Ureter (tissue), 1 donor: ENCODE results near the gene CDRT4. TPM values are rescaled to one million over a fixed set of nuclear protein-coding genes. Genes with fewer than 3 reads are reported as not detected.

ENCODE experiments used
- DNase-seq: peaks from one replicate; pipeline ENCODE4 v3.0.0-alpha.2; 2020; ENCODE audit warnings: low spot score
- total RNA-seq: library from RNA; stranded (reverse); gene quantifications from one replicate; pipeline ENCODE4 v1.2.4, GENCODE V29; 2023
- donor health status: DM: yes; HTN: yes; CAD: no.

Gene CDRT4
- total RNA-seq, 1 donor from 2014 or later: 25.4 TPM

- no peak for DNase-seq
These were observed 25.6 kb upstream of the CDRT4 start for GRCh38 chr17:15492791-15493692.

GRCh38 chr17:15492186-15492585, 24.8 kb upstream of the CDRT4 start:
- no peak for DNase-seq

- peak; percentile 62 for DNase-seq
These were observed 23.3 kb upstream of the CDRT4 start for GRCh38 chr17:15490634-15491261.

- no peak for DNase-seq
These were observed 21.1 kb upstream of the CDRT4 start for GRCh38 chr17:15488557-15488956.

GRCh38 chr17:15485045-15485444, 17.6 kb upstream of the CDRT4 start:
- DNase-seq: no peak

- no peak for DNase-seq
These were observed 16.0 kb upstream of the CDRT4 start for GRCh38 chr17:15483431-15483830.

- DNase-seq: no peak
These were observed 15.1 kb upstream of the CDRT4 start for GRCh38 chr17:15482476-15482875.

- no peak for DNase-seq
These were observed 14.1 kb upstream of the CDRT4 start for GRCh38 chr17:15481481-15481880.

- no peak for DNase-seq
These were observed 12.8 kb upstream of the CDRT4 start for GRCh38 chr17:15480204-15480603.

GRCh38 chr17:15479703-15480102, 12.3 kb upstream of the CDRT4 start:
- no peak for DNase-seq

GRCh38 chr17:15478845-15479244, 11.4 kb upstream of the CDRT4 start:
- no peak for DNase-seq

- no peak for DNase-seq
These were observed 8.4 kb upstream of the CDRT4 start for GRCh38 chr17:15475631-15476354.

- no peak for DNase-seq
These were observed 5.5 kb upstream of the CDRT4 start for GRCh38 chr17:15472891-15473290.

- DNase-seq: no peak
These were observed 3.1 kb upstream of the CDRT4 start for GRCh38 chr17:15470536-15470935.

GRCh38 chr17:15469260-15469659, 1.8 kb upstream of the CDRT4 start:
- DNase-seq: no peak

- DNase-seq: no peak
These were observed 705 bp upstream of the CDRT4 start for GRCh38 chr17:15468126-15468525.

GRCh38 chr17:15466131-15466530, 1.3 kb downstream of the CDRT4 start:
- no peak for DNase-seq

GRCh38 chr17:15465045-15465701, 2.2 kb downstream of the CDRT4 start:
- no peak for DNase-seq

GRCh38 chr17:15464231-15464985, 3.0 kb downstream of the CDRT4 start:
- DNase-seq: no peak

- peak; percentile 62 for DNase-seq
These were observed 4.2 kb downstream of the CDRT4 start for GRCh38 chr17:15462976-15463772.
